Coronary artery (tissue), 2 donors: Measurements from ENCODE around the gene PHKA2.

Experiments
- DNase-seq: peaks from one replicate; pipeline ENCODE4 v3.0.0-alpha.2; 2017; ENCODE audit warnings: low spot score
- H3K27ac ChIP-seq, 2 donors: fragments of 200-600 bp; sonication (generic); one replicate each; pipeline ENCODE4 v1.5.1; 2016 to 2019
- H3K4me3 ChIP-seq: fragments of 200-600 bp; sonication (generic); 2 replicates; pipeline ENCODE4 v1.5.1; 2016; ENCODE audit warnings: mild to moderate bottlenecking, moderate library complexity
- CTCF ChIP-seq: fragments of 200-600 bp; sonication (generic); IDR thresholded peaks from one replicate; pipeline ENCODE4 v1.5.1; 2019; ENCODE audit warnings: antibody characterized with exemption

Gene PHKA2

GRCh38 chrX:18873836-18874235 is 110.1 kb downstream of the PHKA2 start:
- TF ChIP-seq CTCF, result no peak
- no peak for DNase-seq
- Histone ChIP-seq H3K27ac (peak overlapping the region; percentile 69 to 88), H3K4me3 (peak overlapping the region; percentile 58)

GRCh38 chrX:18873189-18873791 is 110.6 kb downstream of the PHKA2 start:
- H3K27ac ChIP-seq, result peak overlapping the region; percentile 69 to 88
- H3K4me3 ChIP-seq, result peak overlapping the region; percentile 58
- DNase-seq, result no peak
- TF ChIP-seq CTCF, result no peak

- no peak for TF ChIP-seq CTCF
- peak overlapping the region; percentile 69 to 88 for H3K27ac ChIP-seq
Measured at GRCh38 chrX:18872621-18873020, 111.3 kb downstream of the PHKA2 start.

GRCh38 chrX:18871970-18872369 is 111.9 kb downstream of the PHKA2 start:
- Histone ChIP-seq H3K4me3 (no peak overlapping the region), H3K27ac (peak overlapping the region; percentile 69 to 88)
- DNase-seq, result no peak
- no peak for TF ChIP-seq CTCF

More at GRCh38 chrX:18872621-18873020, 111.3 kb downstream of the PHKA2 start:
- H3K4me3 ChIP-seq, result peak overlapping the region; percentile 25
- no peak for DNase-seq

GRCh38 chrX:18871161-18871890 is 112.6 kb downstream of the PHKA2 start:
- H3K4me3 ChIP-seq, result no peak overlapping the region
- H3K27ac ChIP-seq, result peak overlapping the region; percentile 58 to 88
- DNase-seq, result no peak
- TF ChIP-seq CTCF, result no peak

- Histone ChIP-seq H3K27ac (no peak overlapping the region), H3K4me3 (no peak overlapping the region)
- DNase-seq, result no peak
- TF ChIP-seq CTCF, result no peak
Measured at GRCh38 chrX:18864390-18864920, 119.5 kb downstream of the PHKA2 start.
